ENCODE results near the gene SPATA20.
A peak's percentile ranks its signal among the peaks of the same experiment; 100 is the strongest.

Gene SPATA20

DNA sequence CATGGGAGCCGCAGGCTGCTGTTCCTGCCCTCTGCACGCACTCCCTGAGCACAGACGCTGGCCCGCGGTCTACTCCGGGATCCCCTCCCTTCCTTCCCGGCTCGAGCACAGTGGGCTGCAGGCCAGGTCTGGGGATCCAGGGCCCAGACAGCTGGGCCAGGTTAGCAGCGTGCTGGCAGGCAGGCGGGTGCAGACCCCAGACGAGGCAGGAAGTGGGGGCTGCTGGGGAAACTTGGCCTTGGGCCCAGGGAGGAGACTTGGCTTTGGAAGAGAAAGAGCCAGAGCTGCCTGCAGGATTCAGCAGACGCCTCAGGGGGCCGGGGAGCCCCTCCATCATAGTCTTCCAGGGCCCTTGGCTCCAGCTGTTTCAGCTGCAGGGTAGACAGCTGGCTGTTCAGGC lies 57.5 kb downstream of the SPATA20 start:
- DNase-seq, result peak; percentile 57

DNA sequence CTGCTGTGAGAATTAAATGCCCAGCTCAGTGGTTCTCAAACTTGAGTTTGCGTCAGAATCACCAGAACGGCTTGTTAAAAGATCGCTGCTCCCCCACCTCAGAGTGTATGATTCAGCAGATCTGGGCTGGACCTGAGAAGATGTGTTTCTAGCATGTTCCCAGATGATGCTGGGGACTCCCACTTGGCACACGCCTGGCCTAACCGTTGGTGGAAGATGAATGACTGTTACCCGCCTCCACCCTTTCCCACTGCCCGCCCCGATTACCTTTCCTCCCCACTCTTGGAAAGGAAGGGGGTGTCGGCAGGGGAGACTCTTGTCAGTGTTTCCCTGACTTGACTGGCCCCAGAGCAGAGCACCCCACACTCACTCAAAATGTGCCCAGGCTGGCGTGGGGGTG lies 58.5 kb downstream of the SPATA20 start:
- DNase-seq, result no peak

All from NCI-H2029 (cell line).